GM19023 (cell line): ENCODE data around the gene INPP5F.
"Not testable (repeated sequence)": the region's sequence is repeated elsewhere in the genome, so short reads cannot be mapped to it uniquely, and the experiment has no call there.

Experiments used
- ATAC-seq: cut with Tn5 transposase; IDR thresholded peaks from one replicate; pipeline ENCODE4 v1.9.1; 2021; ENCODE audit warnings: mild to moderate bottlenecking, moderate library complexity; ENCODE audit not compliant: unreplicated experiment

INPP5F gene

DNA sequence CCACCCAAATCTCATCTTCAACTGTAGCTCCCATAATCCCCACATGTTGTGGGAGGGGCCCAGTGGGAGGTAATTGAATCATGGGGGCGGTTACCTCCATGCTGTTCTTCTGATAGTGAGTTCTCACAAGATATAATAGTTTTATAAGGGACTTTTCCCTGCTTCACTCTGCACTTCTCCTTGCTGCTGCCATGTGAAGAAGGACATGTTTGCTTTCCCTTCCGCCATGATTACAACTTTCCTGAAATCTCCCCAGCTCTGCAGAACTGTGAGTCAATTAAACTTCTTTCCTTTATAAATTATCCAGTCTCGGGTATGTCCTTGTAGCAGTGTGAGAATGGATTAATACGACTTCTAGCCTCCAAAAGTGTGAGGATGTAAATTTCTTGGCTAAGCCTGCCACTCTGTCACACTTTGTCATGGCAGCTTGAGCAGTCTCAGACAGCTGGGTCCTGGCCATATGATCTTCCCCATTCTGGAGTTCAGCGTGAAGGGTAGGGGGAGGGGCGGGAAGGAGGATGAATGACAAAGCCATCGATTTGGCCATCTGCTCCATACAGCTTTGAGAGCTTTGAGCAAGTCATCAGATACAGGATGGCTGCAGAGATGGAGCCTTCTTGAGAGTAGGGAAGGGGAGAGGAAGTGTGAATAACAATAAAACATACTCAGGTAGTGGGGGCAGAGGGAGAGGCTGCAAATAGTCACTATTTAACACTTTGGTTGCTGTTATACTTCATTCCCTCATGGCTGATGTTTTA lies 19.1 kb upstream of the INPP5F start:
- no peak for ATAC-seq

DNA sequence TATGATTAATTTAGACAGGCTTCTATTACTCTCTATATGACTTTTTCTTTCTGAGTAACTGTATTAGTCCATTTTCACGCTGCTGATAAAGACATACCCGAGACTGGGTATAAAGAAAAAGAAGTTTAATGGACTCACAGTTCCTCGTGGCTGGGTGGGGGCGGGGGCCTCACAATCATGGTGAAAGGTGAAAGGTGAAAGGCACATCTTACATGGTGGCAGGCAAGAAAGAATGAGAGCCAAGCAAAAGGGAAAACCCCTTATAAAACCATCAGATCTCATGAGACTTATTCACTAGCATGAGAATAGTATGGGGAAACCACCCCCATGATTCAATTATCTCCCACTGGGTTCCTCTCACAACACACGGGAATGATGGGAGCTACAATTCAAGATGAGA lies 18.5 kb upstream of the INPP5F start:
- not testable (repeated sequence) for ATAC-seq

DNA sequence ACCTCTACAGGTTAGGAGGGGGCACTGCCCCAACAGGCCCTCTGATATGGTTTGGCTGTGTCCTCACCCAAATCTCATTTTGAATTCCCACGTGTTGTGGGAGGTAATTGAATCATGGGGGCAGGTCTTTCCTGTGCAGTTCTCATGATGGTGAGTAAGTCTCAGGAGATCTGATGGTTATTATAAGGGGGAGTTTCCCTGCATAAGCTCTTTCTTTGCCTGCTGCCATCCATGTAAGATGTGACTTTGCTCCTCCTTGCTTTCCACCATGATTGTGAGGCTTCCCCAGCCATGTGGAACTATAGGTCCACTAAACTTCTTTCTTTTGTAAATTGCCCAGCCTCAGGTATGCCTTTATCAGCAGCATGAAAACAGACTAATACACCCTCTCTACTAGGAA lies 14.9 kb upstream of the INPP5F start:
- not testable (repeated sequence) for ATAC-seq

DNA sequence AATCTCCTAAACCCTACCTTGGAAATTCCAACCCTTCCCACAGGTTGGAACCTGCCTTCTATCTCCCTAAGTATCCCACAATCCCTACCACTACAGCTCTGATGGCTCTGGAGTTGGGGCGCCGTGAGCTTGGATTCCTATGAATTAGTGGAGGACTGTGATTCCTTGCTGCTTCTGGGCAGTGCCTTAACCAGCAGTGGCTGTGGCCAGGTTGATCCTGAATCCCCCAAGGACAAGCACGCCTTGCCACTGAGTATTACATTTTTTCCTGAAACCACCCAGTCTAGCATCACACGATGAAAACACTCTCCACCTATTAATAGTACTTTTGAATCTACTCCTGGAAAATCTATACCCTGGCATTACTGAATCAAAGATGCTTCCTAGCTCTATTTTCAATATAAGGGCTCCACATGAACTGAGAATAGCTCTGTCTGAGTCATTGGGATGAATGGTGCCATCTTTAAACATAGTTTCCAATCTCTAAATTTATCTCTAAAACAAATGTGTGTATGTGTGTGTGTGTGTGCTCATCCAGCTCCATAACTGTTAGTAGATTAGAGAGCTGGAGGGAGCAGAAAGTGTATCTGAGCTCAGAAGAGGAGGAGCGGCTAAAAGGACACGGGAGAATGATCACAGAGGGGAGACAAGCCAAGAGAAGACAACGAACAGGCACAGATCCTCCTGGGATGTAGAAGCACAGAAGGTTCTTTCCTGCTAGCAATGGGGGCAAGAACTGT lies 11.9 kb upstream of the INPP5F start:
- ATAC-seq, result no peak

DNA sequence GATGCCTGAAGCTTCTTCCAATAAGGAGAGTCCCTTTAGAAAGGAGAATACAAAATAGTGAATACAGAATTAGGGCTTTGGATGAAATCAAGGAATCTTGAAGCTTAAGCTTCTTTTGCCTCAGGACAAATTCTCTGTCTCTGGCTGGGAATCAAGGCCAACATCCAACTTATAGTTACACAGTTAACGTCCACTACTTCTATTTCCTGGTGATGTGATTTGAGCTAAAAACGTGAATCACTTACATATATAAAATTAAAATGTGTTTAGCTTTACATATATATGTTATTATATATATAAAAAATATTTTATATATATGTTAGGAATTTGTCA lies 11.4 kb upstream of the INPP5F start:
- no peak for ATAC-seq

DNA sequence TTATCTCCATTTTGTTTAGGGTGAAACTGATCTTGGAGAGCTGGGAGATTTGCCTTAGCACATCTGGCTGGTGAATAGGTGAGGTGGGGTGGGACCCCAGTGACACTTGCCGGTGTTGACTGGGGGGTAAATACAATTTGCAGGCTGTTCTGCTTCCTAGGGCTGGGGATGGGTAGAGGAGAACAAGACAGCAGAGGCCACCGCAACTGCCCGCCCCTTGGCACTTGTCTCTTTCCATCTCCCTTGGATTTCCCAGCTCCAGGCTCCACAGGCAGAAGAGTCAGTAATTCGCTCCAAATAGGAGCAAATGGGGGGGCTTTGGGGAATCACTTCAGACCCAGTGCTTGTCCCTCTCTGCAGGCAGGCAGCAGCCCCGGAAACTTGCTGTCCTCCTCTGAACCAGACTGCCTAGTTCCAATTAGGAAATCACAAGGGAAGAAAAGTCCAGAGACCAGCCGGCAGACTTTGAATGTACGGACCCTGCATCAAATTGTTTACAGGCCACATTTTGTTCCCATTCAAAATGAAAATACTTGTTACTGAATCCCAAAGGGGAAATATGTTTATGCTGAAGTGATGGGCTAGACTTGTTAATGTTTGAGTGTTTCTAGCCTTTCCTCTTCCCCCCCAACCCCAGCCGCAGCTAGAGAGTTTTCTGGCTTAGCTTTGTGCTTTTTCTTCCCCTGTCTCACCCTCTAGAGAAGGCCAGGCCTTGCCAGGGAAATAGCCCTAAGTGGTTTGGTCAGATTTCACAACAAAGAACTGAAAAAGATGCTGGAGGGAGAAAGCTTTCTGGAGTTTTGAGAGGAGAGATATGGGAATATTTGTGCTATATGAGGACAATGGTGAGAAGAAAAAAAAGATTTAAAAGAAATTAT lies 10.0 kb upstream of the INPP5F start:
- ATAC-seq, result no peak

DNA sequence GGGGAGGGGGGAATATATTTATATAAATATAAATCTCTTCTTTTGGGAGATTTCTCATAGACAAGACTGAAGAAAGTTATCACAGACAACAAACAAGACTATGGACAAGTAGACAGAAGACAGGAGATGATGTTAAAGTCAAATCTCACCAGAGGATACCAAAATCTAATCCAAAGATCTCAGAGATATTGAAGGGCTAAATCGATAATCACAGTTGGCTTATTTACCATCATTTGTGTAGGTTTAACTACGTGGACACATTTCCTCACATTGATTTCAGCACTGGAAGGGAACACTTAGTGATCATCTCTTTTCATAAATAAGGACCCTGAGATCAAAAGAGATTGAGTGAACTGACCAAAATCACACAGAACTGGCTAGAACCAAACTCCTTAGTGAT lies 2.7 kb upstream of the INPP5F start:
- ATAC-seq, result no peak

DNA sequence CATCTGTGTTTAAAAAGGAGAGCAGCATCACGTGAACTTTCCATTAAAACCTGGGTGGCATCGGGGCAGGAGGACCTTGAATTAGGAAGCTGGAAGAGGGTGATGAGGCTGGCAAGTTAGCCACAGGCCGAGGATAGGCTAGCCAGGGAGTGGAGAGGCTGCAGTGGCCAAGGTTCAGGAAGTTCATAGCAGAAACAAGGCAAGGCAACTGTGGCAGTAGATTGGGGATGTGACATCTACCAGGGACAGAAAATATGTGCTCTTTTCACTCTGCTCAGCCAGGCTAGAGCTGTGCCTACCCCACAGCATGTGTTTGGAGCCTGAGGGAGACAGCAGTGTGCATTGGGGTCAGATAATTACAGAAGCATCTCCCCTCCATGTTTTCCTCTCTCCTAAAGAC lies 2.2 kb upstream of the INPP5F start:
- ATAC-seq, result no peak

DNA sequence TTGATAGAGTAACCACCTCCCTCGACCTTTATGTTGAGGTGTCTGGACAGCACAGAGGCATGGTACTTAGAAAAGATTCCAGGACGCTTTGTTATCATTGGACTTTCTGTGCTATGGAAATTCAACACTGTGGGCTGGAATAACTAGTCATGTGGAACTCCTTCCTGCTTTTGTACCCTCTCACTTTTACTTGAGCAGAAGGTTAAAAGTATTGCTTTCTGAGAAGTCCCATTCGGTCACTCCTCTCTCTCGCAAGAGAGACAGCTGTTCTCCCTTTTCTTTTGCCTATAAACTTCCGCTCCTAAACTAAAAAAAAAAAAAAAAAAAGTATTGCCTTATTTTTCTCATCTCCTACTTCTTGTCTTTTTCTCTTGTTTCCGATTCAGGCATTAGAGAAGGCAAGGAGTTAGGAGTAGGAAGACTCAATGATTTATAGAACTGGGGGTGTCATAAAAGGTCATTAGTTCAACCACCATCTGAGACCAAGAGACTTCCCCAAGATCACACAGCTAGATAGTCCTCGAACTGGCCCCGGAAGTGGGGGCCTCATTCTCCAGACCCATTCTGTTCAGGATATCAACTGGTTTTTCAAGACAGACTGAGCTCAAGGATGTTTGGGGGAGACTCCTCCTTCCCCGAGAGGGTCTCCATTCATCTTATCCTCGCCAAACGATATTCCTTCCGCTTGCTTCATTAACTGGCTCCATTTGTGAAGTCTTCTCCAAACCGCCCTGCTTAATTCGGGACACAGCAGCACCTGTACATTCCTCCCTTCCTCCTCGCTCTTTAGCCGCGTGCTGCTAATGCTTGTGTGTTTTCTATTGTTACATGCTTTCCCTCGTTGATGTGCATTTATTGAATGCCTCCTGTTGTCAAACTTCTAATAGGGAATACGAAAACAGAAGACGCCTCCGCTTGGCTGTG lies 995 bp upstream of the INPP5F start:
- ATAC-seq, result peak; percentile 2

DNA sequence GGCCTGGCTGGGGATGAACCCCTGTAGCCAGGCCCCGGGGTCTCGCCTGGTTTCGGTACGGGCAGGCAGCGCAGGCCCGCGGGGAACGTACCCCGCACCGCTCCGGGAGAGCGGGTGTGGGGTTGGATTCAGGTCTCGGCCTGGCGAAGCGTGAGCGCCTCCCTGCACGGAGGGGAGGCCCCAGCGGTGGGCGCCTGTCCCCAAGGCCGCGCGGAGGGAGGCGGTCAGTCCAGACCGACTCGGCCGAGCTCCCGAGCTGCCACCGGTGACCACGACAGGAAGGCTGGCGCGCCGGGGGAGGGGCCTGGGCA lies 378 bp upstream of the INPP5F start:
- no peak for ATAC-seq

DNA sequence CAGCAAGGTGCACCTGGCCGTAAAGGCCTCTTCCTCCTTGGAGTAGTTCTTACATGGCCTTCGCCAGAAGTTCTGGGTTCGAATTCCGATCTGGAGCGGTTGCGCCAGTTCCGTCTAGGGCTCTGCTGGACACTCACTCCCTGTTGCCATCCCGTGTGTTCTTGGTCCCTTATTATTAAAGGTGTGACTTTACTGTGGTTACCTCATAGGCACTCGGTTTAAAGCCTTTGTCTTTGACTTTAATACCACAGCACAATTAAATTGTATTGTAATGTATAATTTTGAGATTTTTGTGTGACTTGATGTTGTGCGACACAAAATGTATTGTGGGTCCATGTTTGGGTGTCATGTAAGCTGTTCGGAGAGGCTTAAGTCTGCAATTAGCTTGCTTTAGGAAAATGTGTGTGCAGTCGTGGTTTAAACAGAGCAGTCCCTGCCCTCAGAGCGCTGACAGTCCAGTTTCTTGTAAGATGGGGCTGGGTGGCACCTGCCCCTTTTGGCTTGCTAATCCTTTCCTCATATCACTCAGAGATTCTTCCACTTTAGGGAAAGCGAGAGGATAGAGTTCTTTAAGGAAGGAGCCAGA lies 919 bp downstream of the INPP5F start:
- no peak for ATAC-seq

DNA sequence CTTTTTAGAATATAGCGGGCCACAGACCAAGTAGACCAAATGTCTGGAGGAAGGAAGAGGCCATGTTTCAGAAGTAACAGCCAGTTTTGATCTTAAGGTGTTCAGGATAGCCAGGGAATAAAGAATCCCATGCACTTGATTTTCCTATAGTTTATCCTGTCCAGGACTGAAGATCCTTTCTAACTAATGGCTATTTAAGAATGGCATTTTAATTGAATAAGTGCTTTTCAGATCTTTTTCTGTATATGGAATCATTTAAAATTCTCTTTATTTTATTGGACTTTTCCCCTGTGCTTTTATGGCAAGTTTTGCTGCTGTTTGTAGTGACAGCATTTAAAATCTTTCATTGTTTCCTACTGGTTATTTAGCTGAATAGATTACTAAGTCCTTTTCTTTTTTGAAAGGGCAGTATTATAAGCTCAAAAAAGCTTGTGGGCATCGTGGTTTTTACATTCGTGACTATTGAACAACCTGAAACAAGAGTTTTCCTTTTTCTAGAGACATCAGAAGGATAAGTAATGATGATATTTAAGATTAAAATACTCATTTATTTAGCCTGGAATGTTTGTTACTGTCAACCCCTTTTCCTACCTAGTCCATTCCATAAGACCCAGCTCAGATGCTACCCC lies 2.4 kb downstream of the INPP5F start:
- no peak for ATAC-seq

DNA sequence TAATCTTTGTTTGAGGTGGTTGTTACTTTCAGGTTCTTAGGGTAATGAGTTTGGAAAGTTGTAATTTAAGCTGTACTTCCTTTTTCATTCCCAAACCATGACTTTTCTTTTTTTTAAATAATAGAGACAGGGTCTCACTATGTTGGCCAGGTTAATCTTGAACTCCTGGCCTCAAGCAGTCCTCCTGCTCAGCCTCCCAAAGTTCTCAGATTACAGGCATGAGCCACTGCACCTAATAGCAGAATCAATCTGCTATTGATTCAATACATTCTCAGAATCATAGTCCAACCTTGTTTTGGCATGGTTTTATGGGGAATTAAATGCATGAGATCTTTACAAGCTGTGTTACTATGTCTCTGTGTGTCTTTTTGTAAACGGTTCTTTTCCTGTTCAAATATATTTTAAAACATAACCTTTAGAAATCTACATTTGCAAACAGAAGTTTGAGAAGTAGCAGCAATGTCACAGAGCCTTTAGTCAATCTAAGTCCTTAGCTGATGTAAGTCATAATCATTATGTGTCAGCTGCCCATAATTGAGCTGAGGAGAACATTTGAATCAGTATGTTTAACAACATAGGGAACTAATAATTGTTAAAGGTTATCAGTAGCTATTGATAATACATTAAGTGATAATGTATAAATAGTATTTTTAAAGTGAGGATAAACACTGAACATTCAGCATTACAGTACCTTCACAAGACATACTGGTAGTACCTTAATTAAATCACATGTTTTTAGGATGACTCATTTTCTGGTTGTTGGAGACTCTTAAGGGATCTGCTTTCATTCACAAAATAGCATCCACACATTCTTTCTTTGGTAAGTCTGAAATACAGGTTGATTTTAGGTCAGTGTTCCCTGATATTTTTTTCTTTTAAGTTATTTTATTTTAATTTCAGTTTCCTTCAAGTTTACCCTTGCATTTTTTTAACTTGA lies 8.8 kb downstream of the INPP5F start:
- ATAC-seq, result no peak

DNA sequence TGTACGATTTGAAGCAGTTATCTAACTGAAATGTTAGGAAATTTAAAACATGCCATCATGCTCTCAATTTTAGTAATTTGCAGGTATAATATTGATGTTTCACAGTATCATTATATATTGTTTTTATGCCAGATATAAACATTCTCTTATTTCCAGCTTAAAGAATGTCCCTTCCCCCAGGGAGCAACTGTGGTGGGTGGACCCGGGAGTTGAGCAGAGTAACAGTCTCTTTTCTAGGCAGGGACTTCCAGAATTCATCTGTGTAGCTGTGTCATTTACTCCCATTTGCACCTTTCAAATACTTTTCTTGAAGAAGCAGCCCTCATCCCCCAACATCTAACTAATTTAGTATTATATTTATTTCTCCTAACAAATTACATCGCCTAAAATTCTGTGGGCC lies 9.6 kb downstream of the INPP5F start:
- no peak for ATAC-seq

DNA sequence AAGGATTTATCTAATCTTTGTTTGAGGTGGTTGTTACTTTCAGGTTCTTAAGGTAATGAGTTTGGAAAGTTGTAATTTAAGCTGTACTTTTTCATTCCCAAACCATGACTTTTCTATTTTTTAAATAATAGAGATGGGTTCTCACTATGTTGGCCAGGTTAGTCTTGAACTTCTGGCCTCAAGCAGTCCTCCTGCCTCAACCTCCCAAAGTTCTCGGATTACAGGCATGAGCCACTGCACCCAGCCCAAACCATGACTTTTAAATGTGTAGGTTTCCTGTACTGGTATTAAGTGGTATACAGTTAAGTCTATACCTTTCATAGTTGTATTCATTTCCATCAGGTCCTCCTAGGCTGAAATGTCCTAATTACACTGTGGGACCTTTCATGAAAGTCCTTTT lies 10.4 kb downstream of the INPP5F start:
- ATAC-seq, result no peak

DNA sequence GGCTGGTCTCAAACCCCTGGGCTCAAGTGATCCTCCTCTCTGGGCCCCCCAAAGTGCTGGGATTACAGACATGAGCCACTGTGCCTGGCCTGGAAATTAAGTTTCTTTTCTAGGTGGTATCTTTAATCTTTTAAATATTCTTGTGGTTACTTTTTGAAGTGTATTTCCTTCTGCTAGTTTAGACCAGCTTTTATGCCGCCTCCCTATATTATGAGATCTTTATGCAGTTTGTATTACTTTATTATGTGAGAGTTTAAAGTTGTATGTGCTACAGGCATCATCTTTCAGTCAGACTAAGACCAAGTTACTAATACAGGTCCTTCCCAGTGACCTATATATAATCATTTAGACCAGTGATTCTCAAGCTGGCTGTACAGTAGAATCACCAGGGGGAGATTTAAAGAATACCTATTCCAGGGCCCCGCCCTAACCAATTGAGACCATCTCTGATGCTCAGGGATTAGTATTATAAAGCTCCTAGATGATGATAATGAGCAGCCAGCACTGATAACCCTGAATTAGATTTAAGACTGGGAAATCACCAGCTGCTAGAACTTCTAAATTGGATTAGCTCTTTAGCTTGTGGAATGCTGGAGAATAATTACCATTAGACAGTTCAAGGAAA lies 11.3 kb downstream of the INPP5F start:
- ATAC-seq, result no peak

DNA sequence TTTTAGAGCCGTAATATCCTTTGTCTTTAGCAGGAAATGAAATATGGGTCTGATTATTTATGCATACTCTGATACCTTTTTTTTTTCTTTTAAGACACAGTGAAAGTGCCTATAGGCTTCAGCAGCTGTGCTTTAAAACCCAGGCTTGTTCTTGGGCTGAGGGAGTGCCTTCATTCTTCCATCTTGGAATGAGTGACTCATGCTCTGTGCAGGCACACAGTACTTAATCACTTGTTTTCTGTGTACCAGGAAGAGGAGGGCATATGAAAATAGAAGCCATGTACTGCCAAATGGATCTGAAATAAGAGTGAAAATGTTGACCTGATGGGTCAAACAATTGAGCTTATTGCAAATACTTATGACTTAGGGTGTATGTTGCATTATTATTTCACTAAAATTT lies 12.0 kb downstream of the INPP5F start:
- ATAC-seq, result no peak

DNA sequence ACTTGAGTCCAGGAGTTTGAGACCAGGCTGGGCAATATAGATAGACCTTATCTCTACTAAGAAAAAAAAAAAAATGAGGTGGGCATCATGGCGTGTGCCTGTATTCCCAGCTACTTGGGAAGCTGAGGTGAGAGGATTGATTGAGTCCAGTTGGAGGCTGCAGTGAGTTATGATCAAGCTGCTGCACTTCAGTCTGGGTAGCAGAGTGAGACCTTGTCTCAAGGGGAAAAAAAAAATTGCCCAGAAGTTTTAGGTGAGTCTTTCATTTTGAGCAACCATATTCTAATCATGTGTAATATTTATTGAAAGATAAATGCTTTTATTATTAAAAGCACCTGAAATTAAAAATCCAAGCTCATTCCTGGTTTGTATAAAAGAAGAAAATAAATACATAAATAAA lies 13.1 kb downstream of the INPP5F start:
- no peak for ATAC-seq

DNA sequence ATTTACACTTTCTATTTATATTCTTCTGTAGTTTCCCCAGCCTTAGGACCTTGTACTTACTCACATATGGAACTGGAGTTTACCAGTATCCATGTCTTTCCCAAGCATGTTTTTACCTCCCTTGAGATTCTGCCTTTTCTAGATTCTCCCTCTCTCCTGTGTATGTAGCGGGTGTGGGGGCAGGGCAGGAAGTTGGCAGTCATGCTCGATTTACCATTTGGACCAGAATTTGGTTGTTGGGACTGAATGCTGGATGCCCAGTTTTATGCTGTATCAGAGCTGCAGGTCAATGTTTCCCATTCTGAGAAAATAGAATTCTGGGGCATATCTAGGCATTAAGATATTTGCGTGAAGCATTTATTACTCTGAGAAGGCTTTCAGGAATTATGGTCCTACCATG lies 14.2 kb downstream of the INPP5F start:
- ATAC-seq, result no peak
